K562 (cell line): Measurements from ENCODE around the gene SMYD1.

Experiments
- CBFA2T3 ChIP-seq: fragments of 450-650 bp; IDR thresholded peaks from 2 replicates; pipeline ENCODE4 v1.6.1; 2017
- EP300 ChIP-seq: IDR thresholded peaks from 2 replicates; pipeline ENCODE4 v1.6.1; 2012; ENCODE audit warnings: low read length, improper control_type of control experiment
- GTF2A2 ChIP-seq: IDR thresholded peaks from 2 replicates; pipeline ENCODE4 v1.6.1; 2016; ENCODE audit warnings: mild to moderate bottlenecking, missing genetic modification characterization, missing compliant biosample characterization
- NCOR1 ChIP-seq: fragments of 450-650 bp; IDR thresholded peaks from 2 replicates; pipeline ENCODE4 v1.6.1; 2016; ENCODE audit warnings: mild to moderate bottlenecking, moderate library complexity
- NFXL1 ChIP-seq: fragments of 450-650 bp; formaldehyde crosslinking; IDR thresholded peaks from 2 replicates; pipeline ENCODE4 v1.4.0; 2021; ENCODE audit warnings: mild to moderate bottlenecking
- SMC3 ChIP-seq: conservative IDR thresholded peaks from 2 replicates; pipeline ENCODE4 v1.6.1; 2011; ENCODE audit warnings: low read depth, low read length, improper control_type of control experiment; ENCODE audit not compliant: insufficient read depth
- TEAD4 ChIP-seq, 2 experiments: sonication (generic) in 1 of 2; formaldehyde crosslinking in 1 of 2; IDR thresholded peaks; 2 replicates each; pipeline versions ENCODE4 v1.6.1 to v1.8.0; 2012 to 2022; ENCODE audit warnings: borderline replicate concordance in 1 of 2, inconsistent platforms in 1 of 2, low read length in 1 of 2, mild to moderate bottlenecking in 1 of 2, missing genetic modification reagents in 1 of 2
- ZBTB17 ChIP-seq: fragments of 450-650 bp; formaldehyde crosslinking; IDR thresholded peaks from 2 replicates; pipeline ENCODE4 v1.4.0; 2020; ENCODE audit warnings: mild to moderate bottlenecking
- ZNF764 ChIP-seq: fragments of 250-450 bp; sonication (Bioruptor Pico); IDR thresholded peaks from 2 replicates; pipeline ENCODE4 v1.4.0; 2020; ENCODE audit warnings: low read depth, mild to moderate bottlenecking, moderate library complexity
- TF ChIP-seq, protein P1 (sequence below): fragments of 250-450 bp; sonication (Bioruptor Pico); IDR thresholded peaks from 2 replicates; pipeline ENCODE4 v1.8.0; 2022; ENCODE audit warnings: inconsistent platforms, mild to moderate bottlenecking, moderate library complexity, borderline replicate concordance
- TF ChIP-seq, protein P2 (sequence below), 3 experiments: IDR thresholded peaks in 2 of 3; conservative IDR thresholded peaks in 1 of 3; 2 replicates each; pipeline ENCODE4 v1.5.1; 2011 to 2012; ENCODE audit warnings: low read length in 3 of 3, mild to moderate bottlenecking in 3 of 3, control low read depth in 2 of 3, improper control_type of control experiment in 1 of 3, inconsistent platforms in 1 of 3, low read depth in 1 of 3, mixed read lengths in 1 of 3, moderate library complexity in 1 of 3; ENCODE audit not compliant: insufficient read depth in 2 of 3
- TF ChIP-seq, protein P3 (sequence below), 2 experiments: IDR thresholded peaks; 2 replicates each; pipeline ENCODE4 v1.6.1; 2011; ENCODE audit warnings: borderline replicate concordance in 1 of 2, control low read depth in 1 of 2, low read depth in 1 of 2, low read length in 1 of 2, mild to moderate bottlenecking in 1 of 2, mixed read lengths in 1 of 2, moderate library complexity in 1 of 2; ENCODE audit not compliant: insufficient read depth in 1 of 2, insufficient read length in 1 of 2, poor library complexity in 1 of 2, severe bottlenecking in 1 of 2; ENCODE audit errors: extremely low read depth in 1 of 2
- TF ChIP-seq, protein P4 (sequence below): fragments of 250-450 bp; sonication (Bioruptor Pico); IDR thresholded peaks from 2 replicates; pipeline ENCODE4 v1.5.0; 2020; ENCODE audit warnings: mild to moderate bottlenecking, borderline replicate concordance
- TF ChIP-seq, protein P5 (sequence below), 2 experiments: fragments of 450-650 bp; formaldehyde crosslinking in 1 of 2; IDR thresholded peaks; 2 replicates each; pipeline versions ENCODE4 v1.4.0 to v1.6.1; 2014 to 2020; ENCODE audit warnings: mild to moderate bottlenecking in 2 of 2, borderline replicate concordance in 1 of 2, low read depth in 1 of 2

DNA sequence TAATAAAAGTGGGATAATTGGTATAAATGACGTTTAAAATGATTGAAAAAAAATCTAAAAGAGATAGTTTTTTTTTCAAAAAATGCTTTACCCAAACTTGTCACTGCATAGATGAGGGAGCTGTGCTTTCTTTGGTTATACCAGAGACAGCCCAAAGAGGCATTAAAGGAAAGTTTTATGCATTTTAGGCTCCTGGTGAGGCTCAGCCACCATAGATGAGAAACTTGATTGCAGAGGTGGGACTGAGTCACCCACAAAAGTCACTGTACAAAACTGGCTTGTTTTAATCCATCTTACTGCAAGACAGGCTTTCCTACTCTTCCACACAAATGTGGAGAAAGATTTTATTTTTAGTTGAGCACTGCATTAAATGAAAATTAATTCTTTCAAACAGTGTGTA, 2.4 kb downstream of the SMYD1 start:
- TF ChIP-seq, protein P1, sequence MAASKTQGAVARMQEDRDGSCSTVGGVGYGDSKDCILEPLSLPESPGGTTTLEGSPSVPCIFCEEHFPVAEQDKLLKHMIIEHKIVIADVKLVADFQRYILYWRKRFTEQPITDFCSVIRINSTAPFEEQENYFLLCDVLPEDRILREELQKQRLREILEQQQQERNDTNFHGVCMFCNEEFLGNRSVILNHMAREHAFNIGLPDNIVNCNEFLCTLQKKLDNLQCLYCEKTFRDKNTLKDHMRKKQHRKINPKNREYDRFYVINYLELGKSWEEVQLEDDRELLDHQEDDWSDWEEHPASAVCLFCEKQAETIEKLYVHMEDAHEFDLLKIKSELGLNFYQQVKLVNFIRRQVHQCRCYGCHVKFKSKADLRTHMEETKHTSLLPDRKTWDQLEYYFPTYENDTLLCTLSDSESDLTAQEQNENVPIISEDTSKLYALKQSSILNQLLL (CRISPR knock-in tag), result no peak
- TF ChIP-seq GTF2A2 (tag) (no peak), EP300 (no peak), NFXL1 (CRISPR knock-in tag) (no peak), ZNF764 (CRISPR knock-in tag) (no peak), ZBTB17 (no peak), NCOR1 (no peak), TEAD4 (IDR thresholded peaks at IDR 0.05; ENCODE audit: low read length) (no peak), TEAD4 (CRISPR knock-in tag; IDR thresholded peaks at IDR 0.05; ENCODE audit: borderline replicate concordance) (no peak), CBFA2T3 (no peak), SMC3 (no peak)
- TF ChIP-seq, protein P2, sequence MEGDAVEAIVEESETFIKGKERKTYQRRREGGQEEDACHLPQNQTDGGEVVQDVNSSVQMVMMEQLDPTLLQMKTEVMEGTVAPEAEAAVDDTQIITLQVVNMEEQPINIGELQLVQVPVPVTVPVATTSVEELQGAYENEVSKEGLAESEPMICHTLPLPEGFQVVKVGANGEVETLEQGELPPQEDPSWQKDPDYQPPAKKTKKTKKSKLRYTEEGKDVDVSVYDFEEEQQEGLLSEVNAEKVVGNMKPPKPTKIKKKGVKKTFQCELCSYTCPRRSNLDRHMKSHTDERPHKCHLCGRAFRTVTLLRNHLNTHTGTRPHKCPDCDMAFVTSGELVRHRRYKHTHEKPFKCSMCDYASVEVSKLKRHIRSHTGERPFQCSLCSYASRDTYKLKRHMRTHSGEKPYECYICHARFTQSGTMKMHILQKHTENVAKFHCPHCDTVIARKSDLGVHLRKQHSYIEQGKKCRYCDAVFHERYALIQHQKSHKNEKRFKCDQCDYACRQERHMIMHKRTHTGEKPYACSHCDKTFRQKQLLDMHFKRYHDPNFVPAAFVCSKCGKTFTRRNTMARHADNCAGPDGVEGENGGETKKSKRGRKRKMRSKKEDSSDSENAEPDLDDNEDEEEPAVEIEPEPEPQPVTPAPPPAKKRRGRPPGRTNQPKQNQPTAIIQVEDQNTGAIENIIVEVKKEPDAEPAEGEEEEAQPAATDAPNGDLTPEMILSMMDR (IDR thresholded peaks at IDR 0.05 in 2 of 3, conservative IDR thresholded peaks at IDR 0.05 in 1 of 3; ENCODE audit: insufficient read depth in 2 of 3, low read depth in 1 of 3, low read length in 3 of 3), result no peak
- TF ChIP-seq, protein P3, sequence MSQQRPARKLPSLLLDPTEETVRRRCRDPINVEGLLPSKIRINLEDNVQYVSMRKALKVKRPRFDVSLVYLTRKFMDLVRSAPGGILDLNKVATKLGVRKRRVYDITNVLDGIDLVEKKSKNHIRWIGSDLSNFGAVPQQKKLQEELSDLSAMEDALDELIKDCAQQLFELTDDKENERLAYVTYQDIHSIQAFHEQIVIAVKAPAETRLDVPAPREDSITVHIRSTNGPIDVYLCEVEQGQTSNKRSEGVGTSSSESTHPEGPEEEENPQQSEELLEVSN (IDR thresholded peaks at IDR 0.05; ENCODE audit: borderline replicate concordance in 1 of 2, extremely low read depth in 1 of 2, insufficient read depth in 1 of 2, insufficient read length in 1 of 2, low read depth in 1 of 2, low read length in 1 of 2, poor library complexity in 1 of 2, severe bottlenecking in 1 of 2), result no peak
- TF ChIP-seq, protein P4, sequence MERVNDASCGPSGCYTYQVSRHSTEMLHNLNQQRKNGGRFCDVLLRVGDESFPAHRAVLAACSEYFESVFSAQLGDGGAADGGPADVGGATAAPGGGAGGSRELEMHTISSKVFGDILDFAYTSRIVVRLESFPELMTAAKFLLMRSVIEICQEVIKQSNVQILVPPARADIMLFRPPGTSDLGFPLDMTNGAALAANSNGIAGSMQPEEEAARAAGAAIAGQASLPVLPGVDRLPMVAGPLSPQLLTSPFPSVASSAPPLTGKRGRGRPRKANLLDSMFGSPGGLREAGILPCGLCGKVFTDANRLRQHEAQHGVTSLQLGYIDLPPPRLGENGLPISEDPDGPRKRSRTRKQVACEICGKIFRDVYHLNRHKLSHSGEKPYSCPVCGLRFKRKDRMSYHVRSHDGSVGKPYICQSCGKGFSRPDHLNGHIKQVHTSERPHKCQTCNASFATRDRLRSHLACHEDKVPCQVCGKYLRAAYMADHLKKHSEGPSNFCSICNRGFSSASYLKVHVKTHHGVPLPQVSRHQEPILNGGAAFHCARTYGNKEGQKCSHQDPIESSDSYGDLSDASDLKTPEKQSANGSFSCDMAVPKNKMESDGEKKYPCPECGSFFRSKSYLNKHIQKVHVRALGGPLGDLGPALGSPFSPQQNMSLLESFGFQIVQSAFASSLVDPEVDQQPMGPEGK (CRISPR knock-in tag), result no peak
- TF ChIP-seq, protein P5, sequence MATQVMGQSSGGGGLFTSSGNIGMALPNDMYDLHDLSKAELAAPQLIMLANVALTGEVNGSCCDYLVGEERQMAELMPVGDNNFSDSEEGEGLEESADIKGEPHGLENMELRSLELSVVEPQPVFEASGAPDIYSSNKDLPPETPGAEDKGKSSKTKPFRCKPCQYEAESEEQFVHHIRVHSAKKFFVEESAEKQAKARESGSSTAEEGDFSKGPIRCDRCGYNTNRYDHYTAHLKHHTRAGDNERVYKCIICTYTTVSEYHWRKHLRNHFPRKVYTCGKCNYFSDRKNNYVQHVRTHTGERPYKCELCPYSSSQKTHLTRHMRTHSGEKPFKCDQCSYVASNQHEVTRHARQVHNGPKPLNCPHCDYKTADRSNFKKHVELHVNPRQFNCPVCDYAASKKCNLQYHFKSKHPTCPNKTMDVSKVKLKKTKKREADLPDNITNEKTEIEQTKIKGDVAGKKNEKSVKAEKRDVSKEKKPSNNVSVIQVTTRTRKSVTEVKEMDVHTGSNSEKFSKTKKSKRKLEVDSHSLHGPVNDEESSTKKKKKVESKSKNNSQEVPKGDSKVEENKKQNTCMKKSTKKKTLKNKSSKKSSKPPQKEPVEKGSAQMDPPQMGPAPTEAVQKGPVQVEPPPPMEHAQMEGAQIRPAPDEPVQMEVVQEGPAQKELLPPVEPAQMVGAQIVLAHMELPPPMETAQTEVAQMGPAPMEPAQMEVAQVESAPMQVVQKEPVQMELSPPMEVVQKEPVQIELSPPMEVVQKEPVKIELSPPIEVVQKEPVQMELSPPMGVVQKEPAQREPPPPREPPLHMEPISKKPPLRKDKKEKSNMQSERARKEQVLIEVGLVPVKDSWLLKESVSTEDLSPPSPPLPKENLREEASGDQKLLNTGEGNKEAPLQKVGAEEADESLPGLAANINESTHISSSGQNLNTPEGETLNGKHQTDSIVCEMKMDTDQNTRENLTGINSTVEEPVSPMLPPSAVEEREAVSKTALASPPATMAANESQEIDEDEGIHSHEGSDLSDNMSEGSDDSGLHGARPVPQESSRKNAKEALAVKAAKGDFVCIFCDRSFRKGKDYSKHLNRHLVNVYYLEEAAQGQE (IDR thresholded peaks at IDR 0.05; ENCODE audit: borderline replicate concordance), result no peak
- TF ChIP-seq, protein P5 (CRISPR knock-in tag; IDR thresholded peaks at IDR 0.05; ENCODE audit: low read depth), result no peak
